GM19452 (cell line): ENCODE measurements around the gene SLC39A9.

Experiments
- ATAC-seq: cut with Tn5 transposase; IDR thresholded peaks from one replicate; pipeline ENCODE4 v1.9.1; 2021; ENCODE audit not compliant: unreplicated experiment

Gene SLC39A9

DNA sequence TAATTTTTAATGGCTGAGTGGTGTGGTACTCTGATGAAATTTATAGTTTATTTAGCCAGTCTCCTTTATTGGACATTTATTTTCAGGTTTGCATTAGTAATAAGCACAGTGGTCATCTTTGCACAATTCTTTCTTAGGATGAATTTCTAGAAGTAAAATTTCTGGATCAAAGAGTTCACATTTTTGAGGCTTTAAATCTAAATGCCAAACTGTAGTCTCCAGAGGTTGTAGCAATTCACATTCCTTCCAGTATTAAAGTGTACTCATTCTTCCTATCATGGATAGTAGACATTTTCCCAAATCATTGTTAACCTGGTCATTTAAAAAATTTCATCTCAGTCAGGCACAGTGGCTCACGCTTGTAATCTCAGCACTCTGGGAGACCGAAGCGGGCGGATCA is 24.8 kb downstream of the SLC39A9 start:
- no peak for ATAC-seq

DNA sequence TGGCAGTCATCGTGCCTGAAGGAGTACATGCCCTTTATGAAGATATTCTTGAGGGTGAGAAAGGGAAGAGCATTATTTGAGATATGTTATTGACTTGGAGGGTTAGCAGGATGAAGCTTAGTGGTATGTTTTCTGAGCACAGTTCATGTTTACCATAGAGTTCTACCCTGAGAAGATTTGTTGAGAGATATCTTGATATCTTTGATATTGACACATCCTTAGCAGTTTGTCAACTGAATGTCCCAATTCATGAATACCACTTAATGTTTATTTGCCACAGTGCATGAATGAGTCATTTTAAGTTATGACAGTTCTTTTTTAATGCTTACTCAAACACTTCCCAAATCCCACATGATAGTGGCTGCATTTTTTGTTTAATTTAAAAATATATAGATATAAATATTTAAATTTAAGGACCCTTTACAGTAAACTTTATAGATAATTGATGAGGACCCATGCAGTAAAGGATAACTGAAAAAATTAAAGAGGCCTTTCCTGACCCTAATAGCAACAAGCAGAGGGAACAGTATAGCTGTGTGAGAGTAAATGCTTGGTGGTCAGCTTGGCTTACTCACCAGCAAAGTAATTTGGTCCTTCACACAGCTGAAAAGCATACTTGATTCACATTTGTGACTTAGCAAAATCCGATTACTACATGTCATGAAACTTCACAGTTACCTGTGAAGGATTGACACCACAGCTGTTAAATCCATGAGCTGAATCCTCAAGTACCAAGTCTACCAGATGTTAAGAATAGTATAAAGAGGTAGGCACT is 25.8 kb downstream of the SLC39A9 start:
- no peak for ATAC-seq

- no peak for ATAC-seq
Observed at GRCh38 chr14:69427596-69427995, 29.1 kb downstream of the SLC39A9 start.

GRCh38 chr14:69428289-69428998 is 30.0 kb downstream of the SLC39A9 start:
- no peak for ATAC-seq

- no peak for ATAC-seq
Observed at GRCh38 chr14:69429643-69430042, 31.2 kb downstream of the SLC39A9 start.

DNA sequence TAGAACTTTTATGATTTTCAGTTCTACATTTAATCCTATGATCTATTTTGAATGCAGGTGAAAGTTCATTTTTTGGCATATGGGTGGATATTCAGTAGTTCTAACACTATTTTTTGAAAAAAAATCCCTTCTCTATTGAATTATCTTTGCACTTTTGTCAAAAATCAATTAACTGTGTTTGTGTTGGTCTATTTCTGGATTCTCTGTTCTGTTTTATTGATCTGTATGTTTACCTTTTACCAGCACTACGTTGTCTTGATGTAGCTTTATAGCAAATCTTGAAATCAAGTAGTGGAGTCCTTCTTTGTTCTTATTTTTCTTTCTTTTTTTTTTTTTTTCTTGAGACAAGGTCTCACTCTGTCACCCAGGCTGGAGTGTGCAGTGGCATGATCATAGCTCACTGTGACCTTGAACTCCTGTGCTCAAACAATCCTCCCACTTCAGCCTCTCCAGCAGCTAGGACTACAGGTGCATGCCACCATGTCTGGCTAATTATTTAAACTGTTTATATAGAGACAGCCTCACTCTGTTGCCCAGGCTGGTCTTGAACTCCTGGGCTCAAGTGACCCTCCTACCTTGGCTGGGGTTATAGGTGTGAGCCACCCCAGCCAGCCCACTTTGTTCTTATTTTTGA is 31.9 kb downstream of the SLC39A9 start:
- no peak for ATAC-seq

DNA sequence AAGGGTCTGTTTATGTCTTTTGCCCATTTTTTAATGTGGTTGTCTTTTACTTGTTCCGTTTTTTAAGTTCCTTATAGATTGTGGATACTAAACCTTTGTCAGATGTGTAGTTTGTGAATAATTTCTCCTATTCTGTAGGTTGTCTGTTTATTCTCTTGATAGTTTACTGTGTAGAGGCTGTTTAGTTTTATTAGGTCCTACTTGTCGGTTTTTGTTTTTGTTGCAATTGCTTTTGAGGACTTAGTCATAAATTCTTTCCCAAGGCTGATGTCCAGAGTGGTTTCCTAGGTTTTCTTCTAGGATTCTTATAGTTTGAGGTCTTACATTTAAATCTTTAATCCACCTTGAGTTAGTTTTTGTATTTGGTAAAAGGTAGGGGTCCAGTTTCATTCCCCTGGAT is 33.9 kb downstream of the SLC39A9 start:
- no peak for ATAC-seq

- no peak for ATAC-seq
Observed at GRCh38 chr14:69439521-69440270, 41.2 kb downstream of the SLC39A9 start.

GRCh38 chr14:69441948-69442347 is 43.5 kb downstream of the SLC39A9 start:
- no peak for ATAC-seq

GRCh38 chr14:69443296-69443805 is 44.9 kb downstream of the SLC39A9 start:
- ATAC-seq: no peak

GRCh38 chr14:69449216-69449615 is 50.7 kb downstream of the SLC39A9 start:
- no peak for ATAC-seq

DNA sequence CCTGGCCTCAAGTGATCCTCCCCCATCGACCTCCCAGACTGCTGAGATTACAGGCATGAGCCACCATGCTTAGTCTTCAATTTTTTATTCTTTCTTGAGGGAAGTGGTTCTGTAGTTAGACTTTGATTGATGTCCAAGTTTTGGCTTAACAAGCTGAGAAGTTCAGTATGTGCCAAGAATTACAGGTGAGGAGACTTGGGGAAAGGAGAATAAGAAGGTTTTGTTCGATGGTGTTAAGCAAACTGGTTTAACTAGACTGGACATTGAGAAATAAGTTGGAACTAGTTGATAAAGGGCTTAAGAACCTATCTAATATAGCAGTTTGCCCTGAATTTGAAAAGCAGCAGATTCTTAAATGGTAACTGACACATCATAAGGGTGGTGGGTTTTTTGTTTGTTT is 53.4 kb downstream of the SLC39A9 start:
- ATAC-seq: no peak

- no peak for ATAC-seq
Observed at GRCh38 chr14:69458350-69458749, 59.9 kb downstream of the SLC39A9 start.

GRCh38 chr14:69459122-69459521 is 60.6 kb downstream of the SLC39A9 start:
- ATAC-seq: no peak

GRCh38 chr14:69460093-69460701 is 61.7 kb downstream of the SLC39A9 start:
- ATAC-seq: no peak

DNA sequence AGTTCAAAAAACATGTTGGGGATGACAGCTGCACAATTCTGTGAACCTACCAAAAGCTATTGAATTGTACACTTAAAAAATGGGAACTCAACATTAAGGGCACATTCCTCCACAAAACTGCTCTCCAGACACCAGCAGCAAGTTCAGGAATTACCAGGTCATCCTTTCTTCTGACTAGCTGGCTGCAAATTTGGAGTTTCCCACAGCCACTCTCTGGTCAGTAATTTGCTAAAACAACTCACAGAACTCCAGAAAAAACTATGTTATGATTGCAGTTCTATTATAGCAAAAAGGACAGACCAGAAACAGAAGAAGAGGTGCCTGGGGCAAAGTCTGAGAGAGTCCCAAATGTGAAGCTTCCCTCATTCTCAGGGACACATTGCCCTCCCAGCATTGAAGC is 65.9 kb downstream of the SLC39A9 start:
- ATAC-seq: no peak

DNA sequence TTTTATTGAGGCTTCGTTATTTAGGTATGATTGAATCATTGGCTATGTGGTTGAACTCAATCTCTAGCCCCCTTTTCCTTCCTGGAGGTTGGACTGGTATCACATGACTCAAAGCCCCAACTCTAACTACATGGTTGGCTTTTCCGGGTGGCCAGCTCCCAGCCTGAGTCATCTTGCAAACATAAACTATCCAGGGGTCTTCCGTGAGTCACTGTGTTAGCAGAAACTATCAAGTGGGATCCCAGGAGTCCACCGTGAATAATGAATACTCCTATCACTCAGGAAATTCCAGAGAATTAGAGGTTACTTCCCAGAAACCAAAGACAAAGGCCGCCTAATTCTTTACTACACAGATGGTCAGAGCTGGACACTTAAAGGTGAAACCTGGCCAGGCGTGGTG is 66.3 kb downstream of the SLC39A9 start:
- ATAC-seq: no peak

DNA sequence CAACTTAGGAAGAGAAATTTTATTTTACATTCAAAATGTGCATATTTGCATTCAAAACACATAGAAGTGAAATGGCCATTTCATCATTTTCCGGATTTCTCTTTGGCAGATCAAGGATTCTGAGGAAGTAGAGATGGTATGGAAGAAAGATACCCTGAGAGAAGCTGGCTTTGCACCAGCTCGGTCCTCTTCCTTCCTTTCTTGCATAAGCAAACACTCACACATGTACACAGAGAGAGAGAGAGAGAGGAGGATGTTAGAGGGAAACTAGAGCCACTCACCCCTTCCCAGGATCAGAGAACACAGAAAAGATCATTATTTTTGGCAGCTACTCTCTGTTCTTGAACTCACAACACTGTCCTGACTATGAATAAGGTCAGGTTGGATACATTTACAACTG is 70.5 kb downstream of the SLC39A9 start:
- no peak for ATAC-seq

DNA sequence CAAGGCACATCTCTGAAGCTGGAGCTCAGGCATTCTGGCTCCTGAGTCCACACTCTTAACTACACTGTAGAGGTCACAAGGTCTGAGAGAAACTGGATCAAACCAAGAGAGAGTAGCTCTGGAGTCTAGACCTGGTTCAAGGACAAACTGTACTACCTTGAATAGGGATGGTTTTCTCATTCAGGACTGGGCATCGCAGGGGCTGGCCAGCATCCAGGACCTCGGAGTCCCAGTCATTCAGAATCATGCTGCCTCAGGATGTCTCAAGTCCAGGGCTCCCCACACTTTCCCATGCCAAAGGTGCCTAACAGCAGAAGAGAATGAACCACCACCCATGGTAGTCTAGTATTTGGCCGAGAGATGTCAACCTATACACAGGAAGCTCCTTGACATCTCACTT is 72.9 kb downstream of the SLC39A9 start:
- ATAC-seq: no peak

DNA sequence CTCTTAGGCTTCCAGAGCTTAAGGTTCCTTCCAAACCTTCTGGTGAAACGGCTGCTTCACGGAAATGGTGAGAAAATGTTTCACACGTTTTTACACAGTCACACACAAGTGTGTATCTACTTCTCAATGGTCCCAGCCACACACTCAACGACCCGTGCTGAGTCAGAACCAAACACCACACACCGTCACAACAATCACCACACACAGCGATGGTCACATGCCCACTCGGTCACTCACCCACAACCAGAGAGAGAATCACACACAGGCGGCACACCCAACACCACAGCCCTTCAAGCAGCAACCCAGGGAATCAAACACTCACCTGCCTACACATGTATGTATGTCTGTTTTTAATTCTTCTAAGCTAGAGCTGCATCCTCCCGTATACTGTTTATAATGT is 73.4 kb downstream of the SLC39A9 start:
- no peak for ATAC-seq

- ATAC-seq: no peak
Observed at GRCh38 chr14:69473260-69473659, 74.8 kb downstream of the SLC39A9 start.
